Activated naive CD8-positive, alpha-beta T cell treated with anti-CD3 and anti-CD28 coated beads, Interleukin-2, amount 50 U/mL, for 16 hours (primary cell): ENCODE results near the gene DCAF10.
A peak's percentile ranks its signal among the peaks of the same experiment; 100 is the strongest.
"Not testable (repeated sequence)": the region's sequence is repeated elsewhere in the genome, so short reads cannot be mapped to it uniquely, and the experiment has no call there.

Experiments used
- DNase-seq: peaks from one replicate; pipeline ENCODE4 v3.0.0-alpha.2; 2020; ENCODE audit warnings: low read depth, low spot score

DCAF10 gene, protein sequence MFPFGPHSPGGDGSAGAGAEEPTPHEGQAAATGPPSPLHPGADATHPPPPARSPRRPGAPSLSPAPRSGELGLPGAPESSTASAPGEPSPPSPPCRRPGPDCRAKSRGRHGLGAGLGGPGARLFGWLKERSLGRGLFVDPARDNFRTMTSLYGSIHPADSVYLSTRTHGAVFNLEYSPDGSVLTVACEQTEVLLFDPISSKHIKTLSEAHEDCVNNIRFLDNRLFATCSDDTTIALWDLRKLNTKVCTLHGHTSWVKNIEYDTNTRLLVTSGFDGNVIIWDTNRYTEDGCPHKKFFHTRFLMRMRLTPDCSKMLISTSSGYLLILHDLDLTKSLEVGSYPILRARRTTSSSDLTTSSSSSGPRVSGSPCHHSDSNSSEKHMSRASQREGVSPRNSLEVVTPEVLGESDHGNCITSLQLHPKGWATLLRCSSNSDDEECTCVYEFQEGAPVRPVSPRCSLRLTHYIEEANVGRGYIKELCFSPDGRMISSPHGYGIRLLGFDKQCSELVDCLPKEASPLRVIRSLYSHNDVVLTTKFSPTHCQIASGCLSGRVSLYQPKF

DNA sequence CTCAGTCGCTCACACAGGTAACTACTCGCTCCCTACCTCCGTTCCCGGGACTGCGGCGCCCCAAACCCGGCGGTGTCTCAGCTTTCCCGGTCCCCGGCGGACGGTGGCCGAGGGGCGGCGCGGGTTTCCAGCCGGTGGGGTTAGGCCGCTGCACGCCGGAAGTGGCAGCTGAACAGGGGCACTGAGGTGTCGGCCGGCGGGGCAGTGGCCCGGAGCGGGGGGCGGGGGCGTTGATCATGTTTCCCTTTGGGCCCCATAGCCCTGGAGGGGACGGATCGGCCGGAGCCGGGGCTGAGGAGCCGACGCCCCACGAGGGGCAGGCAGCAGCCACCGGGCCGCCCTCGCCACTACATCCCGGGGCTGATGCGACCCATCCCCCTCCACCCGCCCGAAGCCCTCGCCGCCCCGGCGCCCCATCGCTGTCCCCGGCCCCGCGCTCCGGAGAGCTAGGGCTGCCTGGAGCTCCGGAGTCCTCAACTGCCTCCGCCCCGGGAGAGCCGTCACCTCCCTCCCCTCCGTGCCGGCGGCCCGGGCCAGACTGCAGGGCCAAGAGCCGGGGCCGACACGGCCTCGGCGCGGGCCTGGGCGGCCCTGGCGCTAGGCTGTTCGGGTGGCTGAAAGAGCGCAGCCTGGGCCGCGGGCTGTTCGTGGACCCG lies at the start of gene DCAF10:
Gene DCAF10 (plus strand): TSS at position 167 of the 656 bp plus-strand sequence. CDS start 70 bp downstream, at position 237.
- DNase-seq: peak; percentile 76

DNA sequence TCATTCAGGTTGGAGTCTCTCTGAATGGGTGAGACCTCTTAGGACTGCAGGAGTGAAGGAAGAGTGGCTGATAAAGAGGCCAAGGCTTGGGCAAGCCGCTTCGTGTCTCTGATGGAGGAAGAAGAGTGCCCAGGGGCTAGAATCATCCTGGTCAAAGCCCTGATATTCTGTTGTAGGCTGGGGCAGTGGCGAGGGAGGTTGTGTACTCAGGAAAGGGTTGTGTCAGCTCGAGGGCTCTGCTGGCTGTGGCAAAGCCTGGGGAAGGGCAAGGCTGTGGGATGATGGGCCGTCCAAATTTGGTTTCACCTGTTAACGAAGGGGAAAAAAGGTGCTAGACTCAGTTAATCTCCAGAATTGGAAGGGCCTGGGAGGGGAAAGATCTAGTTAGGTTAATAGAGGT lies 49.4 kb upstream of the DCAF10 start:
- DNase-seq: no peak

GRCh38 chr9:37751704-37752103 lies 48.9 kb upstream of the DCAF10 start:
- not testable (repeated sequence) for DNase-seq

- DNase-seq: not testable (repeated sequence)
Measured at GRCh38 chr9:37752112-37752511, 48.5 kb upstream of the DCAF10 start.

DNA sequence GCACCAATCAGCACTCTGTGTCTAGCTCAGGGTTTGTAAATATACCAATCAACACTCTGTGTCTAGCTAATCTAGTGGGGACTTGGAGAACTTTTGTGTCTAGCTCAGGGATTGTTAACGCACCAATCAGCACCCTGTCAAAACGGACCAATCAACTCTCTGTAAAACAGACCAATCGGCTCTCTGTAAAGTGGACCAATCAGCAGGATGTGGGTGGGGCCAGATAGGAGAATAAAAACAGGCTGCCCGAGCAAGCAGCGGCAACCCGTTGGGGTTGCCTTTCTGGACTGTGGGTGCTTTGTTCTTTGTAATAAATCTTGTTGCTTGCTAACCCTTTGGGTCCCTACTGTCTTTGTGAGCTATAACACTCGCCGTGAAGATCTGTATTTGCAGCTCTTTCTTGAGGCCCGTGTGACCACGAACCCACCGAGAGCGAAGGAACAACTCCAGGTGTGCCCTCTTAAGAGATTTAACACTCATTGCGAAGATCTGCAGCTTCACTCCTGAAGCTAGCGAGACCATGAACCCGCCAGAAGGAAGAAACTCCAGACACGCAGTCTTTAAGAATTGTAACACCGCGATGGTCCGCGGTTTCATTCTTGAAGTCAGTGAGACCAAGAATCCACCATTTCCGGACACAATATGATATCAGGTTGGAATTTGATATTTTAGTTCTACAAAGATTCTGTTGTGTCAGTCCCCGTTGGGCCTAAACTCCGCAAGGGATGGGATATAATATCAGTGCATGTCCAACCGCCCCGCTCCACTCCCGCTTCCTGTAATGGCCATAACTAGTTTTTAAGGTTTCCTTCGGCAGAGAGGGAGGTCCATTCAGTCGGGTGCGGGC lies 47.7 kb upstream of the DCAF10 start:
- no peak for DNase-seq

- peak; percentile 54 for DNase-seq
Measured at GRCh38 chr9:37753489-37754190, 47.0 kb upstream of the DCAF10 start, which contains the start of gene TRMT10B. Gene TRMT10B (plus strand): TSS chr9:37753805. CDS start chr9:37761932, 8,127 bp downstream.

DNA sequence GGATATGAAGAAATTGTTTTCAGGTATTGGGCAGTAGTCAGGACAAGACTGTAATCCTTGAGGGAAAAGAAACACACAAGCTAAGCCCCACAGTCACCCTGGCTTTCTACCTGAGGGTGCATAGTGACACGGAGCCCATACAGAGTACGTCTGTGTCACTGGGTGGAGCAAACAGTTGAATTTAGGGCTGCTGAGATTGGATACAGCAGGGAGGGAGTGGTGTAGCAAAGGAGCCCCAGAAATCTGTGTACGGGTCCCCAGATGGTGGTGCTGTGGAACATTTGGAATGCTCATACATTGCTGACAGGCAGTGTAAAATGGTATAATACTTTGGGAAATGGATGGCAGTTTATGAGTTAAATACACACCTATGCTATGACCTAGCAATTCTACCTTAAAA lies 41.9 kb upstream of the DCAF10 start:
- no peak for DNase-seq

DNA sequence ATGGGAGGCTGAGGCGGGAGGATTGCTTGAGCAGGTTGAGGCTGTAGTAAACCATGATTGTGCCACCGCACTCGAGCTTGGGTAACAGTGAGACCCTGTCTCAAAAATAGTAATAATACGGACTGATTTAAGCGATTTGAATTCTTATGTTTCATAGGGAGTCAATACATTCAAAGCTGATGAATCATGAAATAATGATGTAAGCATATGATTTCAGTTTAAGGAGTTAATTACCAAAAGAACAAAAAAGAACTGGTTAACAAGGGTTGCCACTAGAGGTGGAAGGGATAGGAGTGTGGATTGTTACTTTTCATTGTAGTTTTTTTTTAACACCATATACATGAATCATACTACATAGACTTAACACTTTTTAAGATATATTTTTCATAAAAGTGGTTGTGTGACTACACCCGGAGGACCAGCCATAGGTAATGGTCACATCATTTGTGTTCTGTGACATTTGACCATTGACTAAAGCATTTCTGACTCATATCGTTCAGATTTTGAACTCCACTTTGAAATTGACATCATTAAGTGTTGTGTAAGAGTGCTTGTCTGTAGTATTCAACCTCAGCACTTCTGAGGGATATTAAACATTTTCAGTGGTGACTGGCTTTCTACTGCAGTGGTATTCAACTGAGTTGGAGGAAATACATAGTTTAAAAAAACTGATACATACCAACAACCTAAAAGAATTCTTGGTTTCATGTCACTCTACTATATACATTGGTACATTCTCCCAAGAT lies 40.0 kb upstream of the DCAF10 start:
- DNase-seq: no peak

DNA sequence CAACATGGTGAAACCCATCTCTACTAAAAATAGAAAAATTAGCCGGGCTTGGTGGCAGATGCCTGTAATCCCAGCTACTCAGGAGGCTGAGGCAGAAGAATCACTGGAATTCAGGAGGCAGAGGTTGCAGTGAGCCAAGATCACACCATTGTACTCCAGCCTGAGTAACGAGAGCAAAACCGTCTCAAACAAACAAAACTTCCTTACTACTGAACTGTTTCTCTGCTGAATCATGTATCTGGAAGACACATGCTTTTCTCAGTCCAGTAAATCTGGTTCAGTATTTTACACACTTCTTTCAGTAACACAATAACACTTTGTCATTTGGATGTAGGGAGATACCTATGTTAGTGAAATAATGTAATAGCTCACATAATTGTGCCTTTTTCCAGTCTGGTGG lies 39.1 kb upstream of the DCAF10 start:
- no peak for DNase-seq

DNA sequence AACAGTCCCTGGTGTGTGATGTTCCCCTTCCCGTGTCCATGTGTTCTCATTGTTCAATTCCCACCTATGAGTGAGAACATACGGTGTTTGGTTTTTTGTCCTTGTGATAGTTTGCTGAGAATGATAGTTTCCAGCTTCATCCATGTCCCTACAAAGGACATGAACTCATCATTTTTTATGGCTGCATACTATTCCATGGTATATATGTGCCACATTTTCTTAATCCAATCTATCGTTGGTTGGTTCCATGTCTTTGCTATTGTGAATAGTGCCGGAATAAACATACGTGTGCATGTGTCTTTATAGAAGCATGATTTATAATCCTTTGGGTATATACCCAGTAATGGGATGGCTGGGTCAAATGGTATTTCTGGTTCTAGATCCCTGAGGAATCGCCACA lies 35.3 kb upstream of the DCAF10 start:
- not testable (repeated sequence) for DNase-seq

GRCh38 chr9:37769306-37769705 lies 31.3 kb upstream of the DCAF10 start:
- DNase-seq: no peak

DNA sequence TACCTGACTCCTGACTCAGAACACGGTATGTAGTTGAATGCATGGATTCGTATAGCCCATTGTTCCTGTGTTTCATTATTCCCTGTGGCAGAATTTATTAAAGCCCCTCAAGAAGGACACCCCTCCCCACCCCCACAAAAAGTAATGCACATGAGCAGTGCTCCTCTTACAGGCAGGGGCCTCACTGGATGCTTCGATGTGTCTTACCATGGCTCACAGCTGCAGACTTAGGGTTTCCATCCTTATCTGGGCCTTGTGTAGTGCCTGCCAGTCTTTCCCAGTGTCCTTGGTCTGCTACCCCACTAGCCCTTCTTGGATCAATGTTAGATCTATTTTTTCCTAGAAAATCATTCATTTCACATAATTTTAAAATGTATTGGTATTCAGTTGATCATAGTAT lies 30.6 kb upstream of the DCAF10 start:
- no peak for DNase-seq

DNA sequence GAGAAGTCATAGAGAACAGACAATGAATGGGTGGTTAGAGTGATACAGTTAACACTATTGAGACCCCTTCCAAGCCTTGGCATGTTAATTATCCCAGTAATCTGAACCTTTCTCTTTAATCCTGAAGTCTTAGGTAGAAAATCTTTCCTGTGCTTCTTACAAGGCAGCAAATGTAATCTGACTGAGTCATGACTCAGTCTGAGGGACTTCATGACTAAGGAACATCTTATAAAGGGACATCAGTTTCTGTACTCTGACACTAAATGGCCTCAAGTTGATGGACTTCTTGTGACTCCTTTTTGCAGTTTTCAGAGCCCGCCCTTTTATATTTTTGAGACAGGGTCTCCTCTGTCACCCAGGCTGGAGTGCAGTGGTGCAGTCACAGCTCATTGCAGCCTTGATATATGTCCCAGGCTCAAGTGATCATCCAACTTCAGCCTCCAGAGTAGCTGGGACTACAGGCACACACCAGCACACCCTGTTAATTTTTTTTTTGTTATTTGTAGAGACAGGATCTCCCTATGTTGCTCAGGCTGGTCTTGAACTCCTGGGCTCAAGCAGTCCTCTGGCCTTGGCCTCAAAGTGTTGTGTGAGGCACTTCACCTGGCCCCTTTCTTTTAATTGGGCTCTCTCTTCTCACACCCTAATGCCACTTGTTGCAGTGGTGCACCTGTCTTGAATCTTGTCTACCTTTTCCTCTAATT lies 25.2 kb upstream of the DCAF10 start:
- DNase-seq: no peak

DNA sequence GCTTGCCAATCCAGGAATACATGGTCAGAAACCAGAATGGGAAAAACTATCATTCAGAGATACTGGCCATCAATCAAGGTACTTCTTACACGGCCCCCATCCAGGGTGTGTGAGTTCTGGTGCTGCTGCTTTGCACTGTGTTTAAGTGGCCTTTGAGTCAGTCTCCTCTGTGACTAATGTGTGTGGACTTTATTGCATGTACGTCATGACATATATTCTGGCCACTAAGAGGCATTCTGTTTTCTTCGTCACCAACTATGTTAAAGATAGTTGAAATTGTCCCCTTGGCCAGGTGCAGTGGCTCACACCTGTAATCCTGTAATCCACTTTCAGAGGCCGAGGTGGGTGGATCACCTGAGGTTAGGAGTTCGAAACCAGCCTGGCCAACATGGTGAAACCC lies 24.3 kb upstream of the DCAF10 start:
- no peak for DNase-seq

GRCh38 chr9:37778534-37778933 lies 22.1 kb upstream of the DCAF10 start:
- no peak for DNase-seq

DNA sequence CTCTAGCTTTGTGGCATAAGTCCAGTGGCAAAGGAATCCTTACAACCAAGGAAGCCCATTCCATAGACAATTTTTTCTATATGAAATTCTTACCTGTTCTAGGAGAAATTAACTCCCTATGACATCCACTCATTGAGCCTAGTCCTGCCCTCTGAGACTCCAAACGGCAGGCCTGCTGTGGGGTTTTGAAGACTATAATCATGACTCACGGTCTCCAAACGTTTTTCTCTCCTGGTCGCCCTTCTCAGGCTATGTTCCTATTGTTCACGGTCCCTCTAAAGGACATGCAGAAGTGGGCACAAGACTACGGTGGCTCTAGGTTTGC lies 16.3 kb upstream of the DCAF10 start:
- DNase-seq: no peak

DNA sequence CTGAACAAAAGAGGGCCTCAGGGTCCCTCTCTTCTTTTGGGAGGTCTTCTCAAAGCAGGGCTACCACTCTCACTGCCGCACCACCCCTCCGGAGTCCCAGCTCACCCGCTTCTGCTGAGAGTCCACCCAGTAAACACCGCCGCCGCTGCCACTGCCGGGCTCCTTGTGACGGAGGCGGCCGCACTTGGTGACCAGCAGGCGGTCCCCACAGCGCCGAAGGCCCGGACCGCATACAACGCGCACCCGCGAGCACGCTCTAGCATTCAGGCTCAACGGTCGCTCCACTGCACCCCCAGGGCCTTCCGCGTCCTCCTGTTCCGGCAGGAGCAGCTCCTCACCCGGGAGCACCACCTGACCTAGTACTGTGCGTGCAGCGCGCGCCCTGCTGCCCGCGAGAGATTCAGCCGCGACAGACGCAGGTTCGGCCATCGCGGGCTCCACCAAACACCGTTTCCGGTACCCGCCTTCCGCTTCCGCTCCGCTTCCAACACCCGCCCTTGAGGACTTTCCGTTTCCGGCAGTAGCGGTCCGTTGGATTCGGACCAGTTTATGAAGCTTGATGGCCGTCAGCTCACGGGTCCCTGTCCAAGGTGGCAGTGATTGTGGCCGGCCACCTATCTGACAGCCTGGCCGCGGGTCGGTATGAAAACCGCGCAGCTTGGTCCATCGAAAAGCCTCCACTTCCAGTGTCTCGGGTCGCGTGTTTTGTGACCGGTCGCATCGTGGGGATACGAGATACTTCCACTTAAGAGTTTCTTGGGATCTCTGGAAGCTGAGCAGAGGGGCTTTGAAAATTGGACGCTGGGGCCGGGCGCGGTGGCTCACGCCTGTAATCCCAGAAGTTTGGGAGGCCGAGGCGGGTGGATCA lies 15.7 kb upstream of the DCAF10 start, which contains the start of gene EXOSC3:
Gene EXOSC3 (minus strand): TSS at position 449 of the 868 bp plus-strand sequence. CDS start 20 bp downstream, at position 429.
- peak; percentile 70 for DNase-seq

GRCh38 chr9:37787059-37787458 lies 13.5 kb upstream of the DCAF10 start:
- no peak for DNase-seq

DNA sequence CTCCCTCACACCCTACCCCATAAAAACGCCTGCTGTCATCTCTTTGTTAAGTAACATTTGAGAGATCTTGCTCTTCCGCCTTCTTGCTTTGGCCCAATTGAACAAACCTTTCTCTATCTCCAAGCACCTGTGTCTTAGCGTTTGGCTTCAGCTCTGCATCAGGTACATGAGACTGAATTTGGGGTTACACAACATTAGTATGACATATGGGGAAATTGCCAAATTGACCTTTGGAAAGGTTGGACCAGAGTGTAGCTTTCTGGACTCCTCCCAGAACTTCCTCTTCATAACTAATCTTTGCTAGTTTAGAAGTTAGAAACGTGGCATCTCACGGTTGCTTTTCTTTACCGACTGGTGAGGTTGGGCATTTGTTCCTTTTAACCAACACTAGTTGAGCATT lies 12.3 kb upstream of the DCAF10 start:
- no peak for DNase-seq
